Right kidney (tissue), 1 donor: ENCODE data around the gene ACSS2.
A peak's percentile ranks its signal among the peaks of the same experiment; 100 is the strongest.

Experiments used
- DNase-seq: peaks from one replicate; pipeline ENCODE4 v3.0.0-alpha.2; 2016

Gene ACSS2

DNA sequence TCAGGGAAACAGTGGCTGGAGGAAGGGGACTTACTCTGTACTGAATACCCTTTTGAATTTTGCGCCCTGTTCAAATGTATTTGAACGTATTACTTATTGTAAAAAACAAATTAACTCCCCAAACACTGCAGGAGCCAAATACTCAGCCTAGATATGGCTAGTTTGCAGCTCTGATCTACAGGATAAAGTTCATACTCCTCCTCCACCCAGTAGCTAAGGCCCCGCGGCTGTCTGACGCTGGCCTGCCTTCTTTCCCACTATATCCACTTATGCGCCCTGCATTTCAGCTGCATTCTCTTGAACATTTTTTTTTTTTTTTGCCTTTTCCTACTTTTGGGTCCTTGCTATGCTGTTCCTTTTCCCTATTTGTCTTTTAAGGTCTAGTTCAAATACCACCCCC lies 72.7 kb downstream of the ACSS2 start:
- DNase-seq, result no peak

GRCh38 chr20:34951252-34951651 lies 74.8 kb downstream of the ACSS2 start:
- no peak for DNase-seq

GRCh38 chr20:34951652-34952051 lies 75.2 kb downstream of the ACSS2 start:
- no peak for DNase-seq

- peak; percentile 16 for DNase-seq
These were observed 76.3 kb downstream of the ACSS2 start for GRCh38 chr20:34952671-34953070.

DNA sequence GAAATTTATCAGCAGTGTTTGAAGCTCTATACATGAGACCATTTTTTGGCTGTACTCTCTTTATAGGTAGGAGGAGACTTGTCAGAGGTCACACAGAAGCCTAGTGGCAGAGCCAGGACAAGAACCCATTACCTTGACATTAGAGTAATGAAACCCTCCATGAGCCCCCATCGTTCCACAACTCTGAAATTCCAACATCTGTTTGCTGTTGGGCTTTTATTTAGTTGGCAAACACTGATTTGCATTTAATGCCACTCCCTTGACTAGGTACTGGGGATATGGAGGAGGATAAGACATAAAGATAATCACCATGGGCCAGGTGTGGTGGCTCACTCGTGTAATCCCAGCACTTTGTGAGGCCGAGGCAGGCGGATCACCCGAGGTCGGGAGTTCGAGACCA lies 77.5 kb downstream of the ACSS2 start:
- DNase-seq, result no peak

- no peak for DNase-seq
These were observed 78.5 kb downstream of the ACSS2 start for GRCh38 chr20:34954904-34955230.

DNA sequence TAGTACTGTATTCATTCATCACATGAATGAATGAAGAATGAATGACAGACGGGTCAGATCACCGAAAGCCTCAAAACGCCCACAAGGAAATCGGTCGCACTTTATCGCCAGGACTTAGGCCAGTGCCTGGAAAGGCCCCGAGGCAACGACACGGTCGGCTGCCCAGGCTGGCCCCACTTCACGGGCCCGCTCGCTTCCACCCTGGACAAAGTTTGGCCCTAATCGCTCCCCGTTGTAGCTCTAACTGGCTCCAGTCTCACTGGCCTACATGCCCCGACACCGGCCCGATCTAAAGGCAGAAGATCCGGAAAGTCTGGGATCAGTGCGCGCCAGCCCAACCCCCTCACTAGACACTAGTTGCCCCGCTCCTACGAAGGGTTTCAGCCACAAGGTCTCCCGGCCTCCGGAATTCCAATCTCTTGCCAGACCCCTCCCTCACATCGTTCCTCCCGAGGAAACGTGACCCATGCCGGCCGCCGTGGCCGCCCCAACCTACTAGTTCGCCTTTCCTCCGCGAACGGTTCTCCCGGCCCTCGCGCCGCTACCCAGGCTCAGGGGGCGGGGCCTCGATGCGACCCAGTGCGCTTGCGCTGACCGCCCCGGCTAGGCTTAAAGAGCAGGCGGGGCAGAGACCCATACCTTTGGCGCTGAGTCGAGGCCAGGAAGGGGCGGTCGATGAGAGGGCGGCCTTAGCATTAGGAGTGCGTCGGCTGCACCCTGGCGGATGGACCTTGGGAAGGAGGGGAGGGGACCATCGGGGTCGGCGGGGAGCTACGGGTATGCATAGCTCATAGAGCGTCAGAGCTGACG lies 79.0 kb downstream of the ACSS2 start, which contains the start of the genes GSS and MYH7B:
TSS of gene GSS (minus strand) at position 576 of the 810 bp plus-strand sequence. CDS start 3,954 bp downstream, outside the sequence.
TSS of gene MYH7B (plus strand) at position 638 of the 810 bp plus-strand sequence. CDS start 22,138 bp downstream, outside the sequence.
- peak; percentile 97 for DNase-seq

DNA sequence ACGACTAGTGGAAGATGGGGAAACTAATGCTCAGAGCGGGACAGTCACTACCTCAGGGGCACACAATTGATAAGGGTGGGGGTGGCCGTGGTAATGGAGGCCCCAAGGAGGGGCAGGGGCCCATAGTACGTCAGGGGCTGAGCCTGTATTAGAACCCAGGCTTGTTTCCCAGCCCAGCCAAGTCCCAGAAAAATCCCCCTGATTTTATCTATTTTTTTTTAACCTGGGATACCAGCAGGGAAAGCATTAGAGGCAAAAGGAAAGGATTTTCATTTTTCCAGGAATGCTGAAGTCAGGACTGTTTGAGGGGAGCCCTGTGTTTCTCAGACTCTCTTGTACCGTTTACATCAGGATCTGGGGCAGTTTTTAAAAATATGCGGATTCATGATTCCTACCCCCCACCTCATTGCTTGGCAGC lies 79.6 kb downstream of the ACSS2 start:
- DNase-seq, result no peak

DNA sequence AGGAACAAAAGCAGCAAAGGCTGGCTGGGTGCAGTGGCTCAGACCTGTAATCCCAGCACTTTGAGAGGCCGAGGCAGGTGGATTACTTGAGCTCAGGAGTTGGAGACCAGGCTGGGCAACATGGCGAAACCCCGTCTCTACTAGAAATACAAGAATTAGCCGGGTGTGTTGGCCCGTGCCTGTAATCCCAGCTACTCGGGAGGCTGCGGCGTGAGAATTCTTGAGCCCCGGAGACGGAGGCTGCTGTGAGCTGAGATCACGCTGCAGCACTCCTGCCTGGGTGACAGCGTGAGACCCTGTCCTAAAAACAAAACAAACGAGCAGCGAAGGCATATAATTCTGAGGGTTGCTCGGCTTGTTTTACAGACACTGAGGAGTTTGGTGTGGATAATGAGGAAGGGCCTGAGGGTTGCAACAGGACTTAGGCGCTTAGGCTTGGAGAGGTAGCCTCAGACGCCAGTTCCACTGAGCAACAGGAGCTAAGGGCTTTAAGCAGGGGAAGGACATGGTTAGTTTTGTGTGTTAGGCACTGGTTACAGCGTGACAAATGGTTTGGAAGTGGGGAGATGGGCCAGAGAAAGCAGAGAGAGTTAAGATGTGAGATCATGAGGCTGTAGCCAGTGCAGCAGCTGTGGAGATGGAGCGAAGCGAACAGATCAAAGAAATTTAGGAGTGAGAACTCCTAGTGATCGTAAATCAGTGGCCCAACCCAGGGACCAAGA lies 80.5 kb downstream of the ACSS2 start:
- peak; percentile 32 for DNase-seq

DNA sequence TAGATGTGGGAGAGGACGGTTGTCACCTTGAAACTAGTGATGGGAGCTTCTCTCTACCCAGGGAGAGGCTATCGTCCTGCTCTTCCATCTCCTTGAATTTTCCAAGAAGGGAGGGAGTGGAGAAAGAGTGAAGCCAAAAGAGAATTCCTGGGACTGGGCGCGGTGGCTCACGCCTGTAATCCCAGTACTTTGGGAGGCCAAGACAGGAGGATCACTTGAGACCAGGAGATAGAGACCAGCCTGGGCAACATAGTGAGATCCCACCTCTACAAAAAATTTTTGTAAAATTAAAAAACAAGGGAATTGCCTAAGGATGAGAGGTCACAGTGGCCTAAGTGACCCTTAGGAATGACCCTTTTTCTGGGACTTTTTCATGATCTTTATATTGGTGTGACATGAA lies 88.1 kb downstream of the ACSS2 start:
- DNase-seq, result no peak

DNA sequence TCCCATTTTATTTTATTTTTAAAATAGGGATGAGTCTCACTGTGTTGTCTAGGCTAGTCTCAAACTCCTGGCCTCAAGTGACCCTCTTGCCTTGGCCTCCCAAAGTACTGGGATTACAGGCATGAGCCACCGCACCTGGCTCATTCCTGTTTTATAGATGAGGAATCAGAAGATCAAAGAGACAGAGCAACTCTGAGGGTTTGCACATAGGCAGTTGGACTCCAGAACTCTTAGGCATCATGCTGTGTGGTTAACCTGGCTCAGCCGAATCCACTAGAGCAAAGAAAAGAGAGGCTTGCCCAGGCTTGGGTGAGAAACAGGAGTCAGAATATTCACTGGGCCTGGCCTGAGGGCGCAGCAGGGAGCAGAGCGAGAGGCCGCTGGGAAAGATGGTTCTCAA lies 88.6 kb downstream of the ACSS2 start:
- DNase-seq, result no peak

- DNase-seq, result no peak
These were observed 91.0 kb downstream of the ACSS2 start for GRCh38 chr20:34967421-34967820.

- no peak for DNase-seq
These were observed 91.8 kb downstream of the ACSS2 start for GRCh38 chr20:34968042-34968775.

DNA sequence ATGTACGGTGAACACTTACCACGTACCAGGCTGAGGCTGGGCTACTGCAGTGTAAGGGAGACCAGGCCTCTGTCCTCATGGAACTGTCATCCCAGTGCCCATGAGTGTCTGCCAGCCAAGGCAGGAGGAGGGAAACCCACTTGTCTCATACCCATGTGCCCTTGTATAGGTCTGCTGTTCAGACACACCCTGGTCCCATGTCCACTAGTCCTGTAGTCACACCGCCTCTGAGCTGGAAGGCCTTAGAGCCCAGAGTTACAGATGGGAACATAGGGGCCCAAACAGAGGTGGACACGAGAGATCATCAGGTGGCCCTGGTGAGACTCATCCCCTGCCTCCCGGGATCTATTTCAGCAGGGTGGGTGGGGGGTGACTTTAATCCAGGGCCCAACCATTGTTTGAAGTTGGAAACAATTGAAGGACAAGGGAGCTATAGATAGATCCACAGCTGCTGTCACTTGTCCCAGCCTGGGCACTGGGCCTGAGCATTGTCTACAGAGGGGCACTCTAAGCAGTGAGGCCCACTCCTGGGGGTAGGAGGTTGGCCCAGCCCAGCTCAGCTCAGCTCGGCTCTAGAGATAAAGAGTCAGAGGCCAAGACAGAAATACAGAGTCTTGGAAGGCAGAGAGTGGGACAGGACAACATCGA lies 93.9 kb downstream of the ACSS2 start:
- no peak for DNase-seq

DNA sequence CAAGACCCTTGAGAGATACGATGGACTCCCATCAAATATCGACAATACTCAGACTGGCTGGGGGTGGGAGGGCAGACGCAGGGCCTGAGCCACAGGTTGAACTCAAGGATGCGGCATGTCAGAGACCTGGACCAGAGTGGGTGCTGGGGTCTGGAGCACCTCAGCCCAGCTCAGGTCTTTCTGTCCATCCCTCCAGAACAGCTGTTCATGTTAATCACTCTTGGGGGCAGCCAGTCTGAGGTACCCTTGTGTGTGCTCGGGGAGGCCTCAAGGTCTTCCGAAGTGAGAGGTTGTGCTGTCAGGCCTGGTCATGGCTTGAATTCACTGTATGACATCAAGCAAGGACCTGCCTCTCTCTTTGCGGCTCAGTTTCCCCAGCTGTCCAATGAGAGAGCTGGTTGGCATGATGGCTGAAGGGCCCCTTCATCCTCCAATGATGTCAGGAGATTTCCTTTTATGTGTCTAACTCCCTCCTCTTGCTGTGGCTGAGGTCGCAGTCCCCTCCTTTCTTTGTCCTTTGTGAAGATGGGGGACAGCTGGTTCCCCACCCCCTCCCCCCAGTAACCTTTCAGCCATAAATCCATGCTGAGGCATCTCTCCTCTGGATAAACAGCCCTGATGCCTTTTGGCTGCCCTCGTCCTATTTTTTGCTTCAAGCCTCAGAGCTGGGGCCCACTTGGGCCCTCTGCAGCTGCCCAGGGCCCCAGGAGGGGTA lies 94.6 kb downstream of the ACSS2 start:
- DNase-seq, result no peak

DNA sequence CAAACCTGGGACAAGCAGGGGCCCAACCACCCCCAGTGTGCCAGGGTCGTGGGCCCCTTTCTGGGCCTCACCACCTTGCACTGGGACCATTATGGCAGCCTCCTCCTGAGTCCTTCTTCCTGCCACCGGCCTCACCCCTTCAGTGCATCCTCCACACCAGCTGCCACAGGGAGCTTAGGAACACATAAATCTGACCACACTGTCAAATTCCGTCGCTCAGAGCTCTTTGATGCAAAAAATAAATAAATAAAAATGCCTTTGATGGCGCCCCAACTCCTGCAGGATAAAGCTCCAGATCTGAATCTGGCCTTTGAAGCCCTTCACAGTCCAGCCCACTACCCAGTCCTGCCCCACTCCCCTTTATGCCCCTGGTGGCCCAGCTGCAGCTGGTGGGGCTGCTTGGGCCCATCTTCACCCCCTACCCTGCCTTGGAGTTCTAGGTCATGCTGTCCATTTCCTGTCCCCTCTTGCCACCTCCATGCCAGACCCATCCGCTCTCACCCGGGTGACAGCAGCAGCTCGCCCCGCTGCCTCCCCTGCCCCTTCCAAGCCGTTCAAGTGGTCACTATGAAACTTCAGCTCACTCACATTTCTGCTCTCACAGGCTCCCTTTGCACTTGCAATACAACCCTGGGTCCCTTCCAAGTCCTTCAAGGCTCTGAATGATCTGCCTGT lies 95.3 kb downstream of the ACSS2 start:
- DNase-seq, result no peak

DNA sequence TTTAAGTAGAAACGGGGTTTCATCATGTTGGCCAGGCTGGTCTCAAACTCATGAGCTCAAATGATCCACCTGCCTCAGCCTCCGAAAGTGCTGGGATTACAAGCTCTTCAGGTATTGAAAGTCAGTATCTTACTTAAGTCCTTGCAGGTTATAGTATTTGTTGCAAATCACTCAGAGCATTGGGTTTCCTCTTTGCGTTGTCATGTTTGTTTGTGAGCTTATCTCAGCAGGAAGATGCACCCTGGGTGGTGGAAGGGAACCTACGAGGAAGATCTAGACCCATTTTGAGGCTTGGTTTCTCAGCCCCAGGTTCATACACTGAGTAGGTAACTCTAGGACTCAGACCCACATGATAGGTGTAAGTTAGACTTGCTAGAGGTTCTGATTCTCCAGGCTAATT lies 97.8 kb downstream of the ACSS2 start:
- no peak for DNase-seq

DNA sequence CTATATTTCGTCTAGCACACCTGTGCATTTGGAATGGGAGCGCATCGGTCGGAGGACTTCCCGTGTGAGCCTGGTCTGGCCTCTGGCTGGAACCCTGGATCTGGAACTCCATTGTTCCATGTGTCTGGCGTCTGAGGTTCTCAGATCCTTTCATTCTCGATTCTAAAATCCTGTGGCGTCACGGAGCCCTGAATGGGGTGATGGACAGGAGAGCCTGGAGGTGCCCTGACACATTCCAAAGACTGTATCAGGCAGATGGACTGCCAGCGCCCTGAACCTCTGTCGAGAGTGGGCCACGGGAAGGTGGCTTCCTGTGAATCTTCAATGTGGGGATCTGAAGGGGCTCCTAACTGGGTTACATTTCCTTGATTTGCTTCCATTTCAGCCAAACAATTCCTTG lies 99.9 kb downstream of the ACSS2 start:
- no peak for DNase-seq
